PC-9 (cell line): ENCODE results near the gene C1orf146.

Experiments used
- EZH2 ChIP-seq: fragments of 200-600 bp; sonication (generic); IDR thresholded peaks from 2 replicates; pipeline ENCODE4 v1.8.0; 2017; ENCODE audit warnings: antibody characterized with exemption, low read depth
- TF ChIP-seq, protein P1 (sequence below): fragments of 200-600 bp; sonication (generic); conservative IDR thresholded peaks from 2 replicates; pipeline ENCODE4 v1.6.1; 2017; ENCODE audit warnings: mixed run types, antibody characterized with exemption, mild to moderate bottlenecking, moderate library complexity

DNA sequence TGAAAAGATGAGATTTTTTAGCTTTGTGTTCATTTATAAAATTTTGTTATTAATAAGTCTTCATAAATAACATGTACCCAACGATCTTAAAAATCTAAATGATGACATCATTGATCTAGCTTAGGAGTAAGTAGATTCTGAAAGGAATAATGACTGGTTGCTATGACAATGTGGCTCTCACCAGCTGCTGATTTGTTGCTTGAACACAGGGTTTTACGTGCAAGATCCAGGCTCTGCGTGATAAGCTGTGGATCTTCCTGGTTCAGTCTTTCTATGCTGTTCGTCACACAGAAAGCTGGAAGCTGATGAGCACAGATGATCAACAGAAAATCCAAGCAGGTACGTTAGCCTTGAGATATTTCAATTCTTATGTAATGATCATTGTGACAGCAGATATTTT, 49.1 kb upstream of the C1orf146 start:
- TF ChIP-seq EZH2, result no peak
- TF ChIP-seq, protein P1, sequence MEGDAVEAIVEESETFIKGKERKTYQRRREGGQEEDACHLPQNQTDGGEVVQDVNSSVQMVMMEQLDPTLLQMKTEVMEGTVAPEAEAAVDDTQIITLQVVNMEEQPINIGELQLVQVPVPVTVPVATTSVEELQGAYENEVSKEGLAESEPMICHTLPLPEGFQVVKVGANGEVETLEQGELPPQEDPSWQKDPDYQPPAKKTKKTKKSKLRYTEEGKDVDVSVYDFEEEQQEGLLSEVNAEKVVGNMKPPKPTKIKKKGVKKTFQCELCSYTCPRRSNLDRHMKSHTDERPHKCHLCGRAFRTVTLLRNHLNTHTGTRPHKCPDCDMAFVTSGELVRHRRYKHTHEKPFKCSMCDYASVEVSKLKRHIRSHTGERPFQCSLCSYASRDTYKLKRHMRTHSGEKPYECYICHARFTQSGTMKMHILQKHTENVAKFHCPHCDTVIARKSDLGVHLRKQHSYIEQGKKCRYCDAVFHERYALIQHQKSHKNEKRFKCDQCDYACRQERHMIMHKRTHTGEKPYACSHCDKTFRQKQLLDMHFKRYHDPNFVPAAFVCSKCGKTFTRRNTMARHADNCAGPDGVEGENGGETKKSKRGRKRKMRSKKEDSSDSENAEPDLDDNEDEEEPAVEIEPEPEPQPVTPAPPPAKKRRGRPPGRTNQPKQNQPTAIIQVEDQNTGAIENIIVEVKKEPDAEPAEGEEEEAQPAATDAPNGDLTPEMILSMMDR, result no peak
